Ishikawa (cell line): ENCODE results near the gene ELOVL2.

Source experiments
- CEBPB ChIP-seq: IDR thresholded peaks from 2 replicates; pipeline ENCODE4 v1.6.1; 2012
- CREB1 ChIP-seq: IDR thresholded peaks from 2 replicates; pipeline ENCODE4 v1.6.1; 2012; ENCODE audit warnings: low read depth
- EP300 ChIP-seq: IDR thresholded peaks from 2 replicates; pipeline ENCODE4 v1.6.1; 2012; ENCODE audit warnings: borderline replicate concordance
- FOXM1 ChIP-seq: IDR thresholded peaks from 2 replicates; pipeline ENCODE4 v1.6.1; 2012; ENCODE audit warnings: low read depth, borderline replicate concordance
- MAX ChIP-seq: IDR thresholded peaks from 2 replicates; pipeline ENCODE4 v1.6.1; 2012
- RAD21 ChIP-seq: IDR thresholded peaks from 2 replicates; pipeline ENCODE4 v1.6.1; 2012; ENCODE audit warnings: low read depth
- TAF1 ChIP-seq: IDR thresholded peaks from 2 replicates; pipeline ENCODE4 v1.6.1; 2012; ENCODE audit warnings: low read depth, mild to moderate bottlenecking
- TCF12 ChIP-seq: IDR thresholded peaks from 2 replicates; pipeline ENCODE4 v1.6.1; 2012; ENCODE audit warnings: low read depth
- TF ChIP-seq, protein P1 (sequence below): IDR thresholded peaks from 2 replicates; pipeline ENCODE4 v1.6.1; 2012; ENCODE audit warnings: low read depth, mild to moderate bottlenecking
- TF ChIP-seq, protein P2 (sequence below): IDR thresholded peaks from 2 replicates; pipeline ENCODE4 v1.6.1; 2012

DNA sequence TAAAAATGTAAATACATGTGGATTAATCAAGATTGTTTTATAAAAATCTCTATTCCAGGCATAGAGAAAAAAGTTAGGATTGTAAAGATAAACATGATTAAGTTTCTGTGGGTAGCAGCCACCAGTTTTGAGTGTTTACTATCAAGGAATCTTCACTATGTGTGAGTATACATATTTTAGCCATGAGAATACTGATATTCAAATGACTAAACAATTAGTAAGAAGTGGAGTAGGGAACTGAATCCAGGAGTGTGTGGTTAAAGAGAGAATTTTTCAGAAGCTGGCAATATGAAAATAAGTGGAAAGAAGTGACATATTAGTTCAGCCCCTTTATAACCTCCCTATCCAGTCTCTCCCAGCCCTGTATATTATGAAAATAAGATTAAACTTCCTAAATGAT is 10.3 kb downstream of the ELOVL2 start:
- no peak for TF ChIP-seq TCF12
- no peak for TF ChIP-seq TAF1
- TF ChIP-seq MAX, result no peak
- TF ChIP-seq EP300, result no peak
- TF ChIP-seq, protein P1, sequence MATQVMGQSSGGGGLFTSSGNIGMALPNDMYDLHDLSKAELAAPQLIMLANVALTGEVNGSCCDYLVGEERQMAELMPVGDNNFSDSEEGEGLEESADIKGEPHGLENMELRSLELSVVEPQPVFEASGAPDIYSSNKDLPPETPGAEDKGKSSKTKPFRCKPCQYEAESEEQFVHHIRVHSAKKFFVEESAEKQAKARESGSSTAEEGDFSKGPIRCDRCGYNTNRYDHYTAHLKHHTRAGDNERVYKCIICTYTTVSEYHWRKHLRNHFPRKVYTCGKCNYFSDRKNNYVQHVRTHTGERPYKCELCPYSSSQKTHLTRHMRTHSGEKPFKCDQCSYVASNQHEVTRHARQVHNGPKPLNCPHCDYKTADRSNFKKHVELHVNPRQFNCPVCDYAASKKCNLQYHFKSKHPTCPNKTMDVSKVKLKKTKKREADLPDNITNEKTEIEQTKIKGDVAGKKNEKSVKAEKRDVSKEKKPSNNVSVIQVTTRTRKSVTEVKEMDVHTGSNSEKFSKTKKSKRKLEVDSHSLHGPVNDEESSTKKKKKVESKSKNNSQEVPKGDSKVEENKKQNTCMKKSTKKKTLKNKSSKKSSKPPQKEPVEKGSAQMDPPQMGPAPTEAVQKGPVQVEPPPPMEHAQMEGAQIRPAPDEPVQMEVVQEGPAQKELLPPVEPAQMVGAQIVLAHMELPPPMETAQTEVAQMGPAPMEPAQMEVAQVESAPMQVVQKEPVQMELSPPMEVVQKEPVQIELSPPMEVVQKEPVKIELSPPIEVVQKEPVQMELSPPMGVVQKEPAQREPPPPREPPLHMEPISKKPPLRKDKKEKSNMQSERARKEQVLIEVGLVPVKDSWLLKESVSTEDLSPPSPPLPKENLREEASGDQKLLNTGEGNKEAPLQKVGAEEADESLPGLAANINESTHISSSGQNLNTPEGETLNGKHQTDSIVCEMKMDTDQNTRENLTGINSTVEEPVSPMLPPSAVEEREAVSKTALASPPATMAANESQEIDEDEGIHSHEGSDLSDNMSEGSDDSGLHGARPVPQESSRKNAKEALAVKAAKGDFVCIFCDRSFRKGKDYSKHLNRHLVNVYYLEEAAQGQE, result no peak
- no peak for TF ChIP-seq FOXM1
- no peak for TF ChIP-seq CEBPB
- TF ChIP-seq, protein P2, sequence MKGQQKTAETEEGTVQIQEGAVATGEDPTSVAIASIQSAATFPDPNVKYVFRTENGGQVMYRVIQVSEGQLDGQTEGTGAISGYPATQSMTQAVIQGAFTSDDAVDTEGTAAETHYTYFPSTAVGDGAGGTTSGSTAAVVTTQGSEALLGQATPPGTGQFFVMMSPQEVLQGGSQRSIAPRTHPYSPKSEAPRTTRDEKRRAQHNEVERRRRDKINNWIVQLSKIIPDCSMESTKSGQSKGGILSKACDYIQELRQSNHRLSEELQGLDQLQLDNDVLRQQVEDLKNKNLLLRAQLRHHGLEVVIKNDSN, result no peak
- TF ChIP-seq CREB1, result no peak
- TF ChIP-seq RAD21, result no peak
